GM12873 (cell line): ENCODE data around the gene RCN1.

ENCODE experiments used
- CTCF ChIP-seq: IDR thresholded peaks from 2 replicates; pipeline ENCODE4 v1.5.1; 2012; ENCODE audit warnings: low read depth, mild to moderate bottlenecking, moderate library complexity, low read length, control low read depth; ENCODE audit not compliant: insufficient read depth; ENCODE audit errors: missing control alignments

Gene RCN1

GRCh38 chr11:32108576-32108975, 17.7 kb downstream of the RCN1 start:
- TF ChIP-seq CTCF: no peak

- no peak for TF ChIP-seq CTCF
These were observed 18.3 kb downstream of the RCN1 start for GRCh38 chr11:32109138-32109537.

- no peak for TF ChIP-seq CTCF
These were observed 18.7 kb downstream of the RCN1 start for GRCh38 chr11:32109592-32109991.

- no peak for TF ChIP-seq CTCF
These were observed 19.9 kb downstream of the RCN1 start for GRCh38 chr11:32110795-32111194.

GRCh38 chr11:32113200-32113919, 22.5 kb downstream of the RCN1 start:
- TF ChIP-seq CTCF: no peak

- TF ChIP-seq CTCF: no peak
These were observed 23.0 kb downstream of the RCN1 start for GRCh38 chr11:32113920-32114203.

- TF ChIP-seq CTCF: no peak
These were observed 24.6 kb downstream of the RCN1 start for GRCh38 chr11:32115446-32115845.
